Left ventricle myocardium inferior (tissue), 1 donor: Measurements from ENCODE around the gene ELFN1. TPM values are rescaled to one million over a fixed set of nuclear protein-coding genes. Genes with fewer than 3 reads are reported as not detected.
A peak's percentile ranks its signal among the peaks of the same experiment; 100 is the strongest.

Experiments used
- DNase-seq: peaks from one replicate; pipeline ENCODE4 v3.0.0-alpha.2; 2020
- H3K27ac ChIP-seq: fragments of 200-600 bp; replicated peaks from 2 replicates; pipeline ENCODE4 v1.8.0; 2021
- H3K27me3 ChIP-seq: fragments of 200-600 bp; 2 replicates; pipeline ENCODE4 v1.8.0; 2021; ENCODE audit warnings: low read depth
- H3K36me3 ChIP-seq: fragments of 200-600 bp; 2 replicates; pipeline ENCODE4 v1.8.0; 2021
- H3K4me1 ChIP-seq: fragments of 200-600 bp; 2 replicates; pipeline ENCODE4 v1.8.0; 2021
- H3K4me3 ChIP-seq: fragments of 200-600 bp; 2 replicates; pipeline ENCODE4 v1.8.0; 2021; ENCODE audit warnings: mild to moderate bottlenecking, moderate library complexity
- H3K9me3 ChIP-seq: fragments of 200-600 bp; replicated peaks from 2 replicates; pipeline ENCODE4 v1.8.0; 2021
- CTCF ChIP-seq: fragments of 200-600 bp; IDR thresholded peaks from 2 replicates; pipeline ENCODE4 v1.8.0; 2021; ENCODE audit warnings: antibody characterized with exemption, mild to moderate bottlenecking, borderline replicate concordance
- intact Hi-C: fragments of 100-400 bp; cut with micrococcal nuclease; formaldehyde crosslinking; loops from one replicate; pipeline ENCODE4 v1.11.0; 2022
- total RNA-seq: library from RNA; stranded (reverse); fragmentation: NEBNext Ultra II Directional; extraction: Animal tissue kit (Norgen Biotek cat#: 25700); gene quantifications from one replicate; pipeline ENCODE4 v1.2.1, GENCODE V29; 2021
- donor health status: DM: no; HTN: yes; CAD: no; lungs with severe emphysema.

ELFN1 gene
- total RNA-seq, 1 donor from 2014 or later: 10.5 TPM

GRCh38 chr7:1667566-1668395 lies 2.3 kb upstream of the ELFN1 start:
- Histone ChIP-seq H3K4me3 (peak overlapping the region; percentile 82), H3K9me3 (no peaks in the 10 kb centered on the region), H3K4me1 (peaks cover 75% of the 10 kb centered on the region), H3K27me3 (peaks cover 90% of the 10 kb centered on the region), H3K27ac (peak overlapping the region; percentile 87), H3K36me3 (no peaks in the 10 kb centered on the region)
- intact Hi-C loops: no loop called here
- no peak for DNase-seq
- no peak for TF ChIP-seq CTCF

GRCh38 chr7:1668396-1669063 lies 1.5 kb upstream of the ELFN1 start:
- H3K4me3 ChIP-seq: peak overlapping the region; percentile 82
- no peaks in the 10 kb centered on the region for H3K9me3 ChIP-seq
- H3K4me1 ChIP-seq: peaks cover 75% of the 10 kb centered on the region
- H3K27me3 ChIP-seq: peaks cover 92% of the 10 kb centered on the region
- intact Hi-C loops: no loop called here
- H3K36me3 ChIP-seq: no peaks in the 10 kb centered on the region
- peak; percentile 49 for DNase-seq
- H3K27ac ChIP-seq: peak overlapping the region; percentile 87
- TF ChIP-seq CTCF: no peak

GRCh38 chr7:1669064-1669951 lies 769 bp upstream of the ELFN1 start:
- no peak for DNase-seq
- peak overlapping the region; percentile 73 for H3K4me3 ChIP-seq
- TF ChIP-seq CTCF: no peak
- H3K36me3 ChIP-seq: no peaks in the 10 kb centered on the region
- H3K27ac ChIP-seq: peak overlapping the region; percentile 87
- peaks cover 68% of the 10 kb centered on the region for H3K4me1 ChIP-seq
- intact Hi-C loops: no loop called here
- peaks cover 92% of the 10 kb centered on the region for H3K27me3 ChIP-seq
- no peaks in the 10 kb centered on the region for H3K9me3 ChIP-seq

- Histone ChIP-seq H3K4me3 (peak overlapping the region; percentile 73), H3K9me3 (no peaks in the 10 kb centered on the region), H3K27ac (no peak overlapping the region), H3K27me3 (peaks cover 94% of the 10 kb centered on the region), H3K36me3 (no peaks in the 10 kb centered on the region), H3K4me1 (peaks cover 53% of the 10 kb centered on the region)
- intact Hi-C loops: no loop called here
- DNase-seq: no peak
- TF ChIP-seq CTCF: no peak
These were observed 967 bp downstream of the ELFN1 start for GRCh38 chr7:1670894-1671593.
